Astrocyte (in vitro differentiated cells and primary cell): Measurements from ENCODE around the gene ABTB2. TPM values are rescaled to one million over a fixed set of nuclear protein-coding genes. Genes with fewer than 3 reads are reported as not detected.

ENCODE experiments used
- DNase-seq: peaks from one replicate; pipeline ENCODE4 v3.0.0-alpha.2; 2010; ENCODE audit warnings: low read depth
- FAIRE-seq: peaks from 2 replicates; lab custom pipeline; 2011; peaks lifted over from hg19 to GRCh38; lab: Jason Lieb, UNC
- H2AFZ ChIP-seq: 2 replicates; pipeline ENCODE4 v1.6.0; 2012; ENCODE audit warnings: low read depth, low read length, inconsistent platforms
- H3K27ac ChIP-seq: 2 replicates; pipeline ENCODE4 v1.5.1; 2011; ENCODE audit warnings: low read depth, low read length, inconsistent platforms
- H3K27me3 ChIP-seq: 2 replicates; pipeline ENCODE4 v1.6.0; 2011; ENCODE audit warnings: low read length, inconsistent platforms; ENCODE audit not compliant: insufficient read depth
- H3K36me3 ChIP-seq: 2 replicates; pipeline ENCODE4 v1.5.1; 2011; ENCODE audit warnings: low read length, inconsistent platforms; ENCODE audit not compliant: insufficient read depth
- H3K4me1 ChIP-seq: 2 replicates; pipeline ENCODE4 v1.5.1; 2011; ENCODE audit warnings: low read length, inconsistent platforms; ENCODE audit not compliant: insufficient read depth
- H3K4me2 ChIP-seq: 2 replicates; pipeline ENCODE4 v1.6.0; 2012; ENCODE audit warnings: low read length, inconsistent platforms
- H3K4me3 ChIP-seq: 2 replicates; pipeline ENCODE4 v1.5.1; 2011; ENCODE audit warnings: low read depth, mild to moderate bottlenecking, low read length, inconsistent platforms; ENCODE audit not compliant: insufficient read depth
- H3K79me2 ChIP-seq: 2 replicates; pipeline ENCODE4 v1.6.0; 2012; ENCODE audit warnings: mild to moderate bottlenecking, low read length, inconsistent platforms; ENCODE audit not compliant: insufficient read depth
- H3K9ac ChIP-seq: 2 replicates; pipeline ENCODE4 v1.6.0; 2012; ENCODE audit warnings: mild to moderate bottlenecking, low read length, inconsistent platforms
- H3K9me3 ChIP-seq: 2 replicates; pipeline ENCODE4 v1.5.1; 2012; ENCODE audit warnings: low read depth, mild to moderate bottlenecking, low read length, inconsistent platforms; ENCODE audit not compliant: insufficient read depth
- H4K20me1 ChIP-seq: 2 replicates; pipeline ENCODE4 v1.6.0; 2012; ENCODE audit warnings: low read length, inconsistent platforms; ENCODE audit not compliant: insufficient read depth
- H3K27ac Mint-ChIP-seq: one replicate; pipeline ENCODE4 v1.8.0; 2021; ENCODE audit warnings: mild to moderate bottlenecking, mixed read lengths; ENCODE audit not compliant: unreplicated experiment
- H3K27me3 Mint-ChIP-seq: one replicate; pipeline ENCODE4 v1.8.0; 2021; ENCODE audit warnings: low read depth, mixed read lengths; ENCODE audit not compliant: unreplicated experiment
- H3K36me3 Mint-ChIP-seq: one replicate; pipeline ENCODE4 v1.8.0; 2021; ENCODE audit warnings: low read depth, mixed read lengths; ENCODE audit not compliant: unreplicated experiment
- H3K4me1 Mint-ChIP-seq: one replicate; pipeline ENCODE4 v1.8.0; 2021; ENCODE audit warnings: low read depth, mixed read lengths; ENCODE audit not compliant: unreplicated experiment
- H3K4me3 Mint-ChIP-seq: one replicate; pipeline ENCODE4 v1.8.0; 2021; ENCODE audit warnings: mild to moderate bottlenecking, moderate library complexity, mixed read lengths; ENCODE audit not compliant: unreplicated experiment
- H3K9me3 Mint-ChIP-seq: one replicate; pipeline ENCODE4 v1.8.0; 2021; ENCODE audit warnings: mild to moderate bottlenecking, mixed read lengths; ENCODE audit not compliant: unreplicated experiment
- EZH2 ChIP-seq: IDR thresholded peaks from 2 replicates; pipeline ENCODE4 v1.6.1; 2012; ENCODE audit warnings: mild to moderate bottlenecking, low read length, inconsistent platforms; ENCODE audit not compliant: insufficient read depth
- total RNA-seq: library from RNA; stranded (reverse); gene quantifications from 2 replicates; pipeline ENCODE4 v1.2.1, GENCODE V29; 2021
- TF ChIP-seq, protein P1 (sequence below): IDR thresholded peaks from 2 replicates; pipeline ENCODE4 v1.5.1; 2011; ENCODE audit warnings: low read depth, mild to moderate bottlenecking, inconsistent platforms, low read length, moderate library complexity; ENCODE audit not compliant: insufficient read depth

Gene ABTB2
- total RNA-seq, 1 donor from 2014 or later = 14.1 TPM

DNA sequence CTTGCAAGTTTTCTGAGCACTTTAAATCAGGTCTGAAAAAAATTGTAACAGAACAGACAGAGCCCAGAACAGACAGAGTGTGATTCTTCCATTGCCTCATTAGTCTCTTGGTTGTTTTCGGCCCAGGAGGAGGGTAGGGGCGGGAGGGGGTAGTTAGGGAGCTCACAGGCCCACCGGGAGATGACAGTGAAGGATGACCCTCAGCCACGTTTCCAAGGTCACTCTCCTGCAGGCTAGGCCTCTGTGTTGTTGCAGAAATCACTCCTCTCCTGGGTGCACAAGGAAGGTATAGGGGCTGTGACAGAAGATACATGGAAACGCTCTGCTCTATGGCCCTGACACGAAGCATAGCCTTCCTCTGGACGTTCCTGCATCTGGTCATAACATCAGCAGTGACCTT is 69.3 kb downstream of the ABTB2 start:
- Histone ChIP-seq H3K4me1 (no peaks in the 10 kb centered on the region), H3K4me3 (no peak overlapping the region), H4K20me1 (peaks cover 50% of the 10 kb centered on the region), H3K27ac (no peak overlapping the region), H3K27me3 (no peaks in the 10 kb centered on the region), H3K79me2 (peaks cover 19% of the 10 kb centered on the region), H3K36me3 (no peaks in the 10 kb centered on the region), H3K9ac (no peak overlapping the region), H3K9me3 (no peaks in the 10 kb centered on the region), H2AFZ (no peak overlapping the region), H3K4me2 (no peak overlapping the region)
- FAIRE-seq (no peak), DNase-seq (no peak)
- Mint-ChIP-seq H3K4me1 (no peaks in the 10 kb centered on the region), H3K36me3 (no peaks in the 10 kb centered on the region), H3K27me3 (no peaks in the 10 kb centered on the region), H3K4me3 (no peak overlapping the region), H3K27ac (no peak overlapping the region), H3K9me3 (no peaks in the 10 kb centered on the region)
- TF ChIP-seq, protein P1, sequence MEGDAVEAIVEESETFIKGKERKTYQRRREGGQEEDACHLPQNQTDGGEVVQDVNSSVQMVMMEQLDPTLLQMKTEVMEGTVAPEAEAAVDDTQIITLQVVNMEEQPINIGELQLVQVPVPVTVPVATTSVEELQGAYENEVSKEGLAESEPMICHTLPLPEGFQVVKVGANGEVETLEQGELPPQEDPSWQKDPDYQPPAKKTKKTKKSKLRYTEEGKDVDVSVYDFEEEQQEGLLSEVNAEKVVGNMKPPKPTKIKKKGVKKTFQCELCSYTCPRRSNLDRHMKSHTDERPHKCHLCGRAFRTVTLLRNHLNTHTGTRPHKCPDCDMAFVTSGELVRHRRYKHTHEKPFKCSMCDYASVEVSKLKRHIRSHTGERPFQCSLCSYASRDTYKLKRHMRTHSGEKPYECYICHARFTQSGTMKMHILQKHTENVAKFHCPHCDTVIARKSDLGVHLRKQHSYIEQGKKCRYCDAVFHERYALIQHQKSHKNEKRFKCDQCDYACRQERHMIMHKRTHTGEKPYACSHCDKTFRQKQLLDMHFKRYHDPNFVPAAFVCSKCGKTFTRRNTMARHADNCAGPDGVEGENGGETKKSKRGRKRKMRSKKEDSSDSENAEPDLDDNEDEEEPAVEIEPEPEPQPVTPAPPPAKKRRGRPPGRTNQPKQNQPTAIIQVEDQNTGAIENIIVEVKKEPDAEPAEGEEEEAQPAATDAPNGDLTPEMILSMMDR = no peak
- TF ChIP-seq EZH2 = no peak

DNA sequence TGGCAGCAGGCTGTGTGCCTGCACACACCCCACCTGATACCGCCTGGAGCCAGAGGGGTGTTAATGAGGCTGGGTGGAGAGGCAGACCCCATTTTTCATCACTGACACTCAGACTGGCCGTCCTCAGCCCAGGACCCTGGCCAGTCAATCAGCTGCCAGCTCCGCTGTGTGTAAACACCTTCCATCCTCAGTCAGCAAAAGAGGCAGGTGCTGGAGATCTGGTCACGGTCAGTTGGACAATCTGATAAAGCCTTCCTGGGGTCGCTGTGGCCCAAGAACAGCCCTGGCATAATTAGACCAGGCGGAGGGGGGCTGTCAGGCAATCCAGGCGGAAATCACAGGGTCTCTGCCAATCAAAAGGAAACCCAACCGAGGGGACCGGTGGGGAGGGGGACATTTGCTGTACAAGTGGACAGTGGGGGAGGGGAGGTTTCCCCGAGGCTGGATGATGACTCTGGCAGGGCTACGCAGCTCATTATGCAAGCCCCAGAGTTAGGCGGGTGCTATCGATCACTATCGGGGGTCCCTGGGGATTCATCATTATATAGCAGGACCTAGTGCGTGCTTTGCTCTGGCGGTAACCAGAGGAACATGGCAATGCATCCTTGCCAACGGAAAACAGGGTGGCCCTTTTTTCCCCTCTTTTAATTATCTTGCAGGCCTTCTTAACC is 72.9 kb downstream of the ABTB2 start:
- no peaks in the 10 kb centered on the region for H3K27me3 ChIP-seq
- FAIRE-seq (no peak), DNase-seq (no peak)
- peaks cover 14% of the 10 kb centered on the region for H3K79me2 ChIP-seq
- Mint-ChIP-seq H3K4me1 (peaks cover 3% of the 10 kb centered on the region), H3K4me3 (no peak overlapping the region), H3K36me3 (no peaks in the 10 kb centered on the region), H3K27ac (no peak overlapping the region), H3K9me3 (no peaks in the 10 kb centered on the region), H3K27me3 (peaks cover 2% of the 10 kb centered on the region)
- no peaks in the 10 kb centered on the region for H3K4me1 ChIP-seq
- TF ChIP-seq, protein P1 = no peak
- no peak for TF ChIP-seq EZH2
- H3K4me2 ChIP-seq = no peak overlapping the region
- H3K36me3 ChIP-seq = no peaks in the 10 kb centered on the region
- no peak overlapping the region for H3K4me3 ChIP-seq
- H2AFZ ChIP-seq = no peak overlapping the region
- H3K9ac ChIP-seq = no peak overlapping the region
- H3K9me3 ChIP-seq = no peaks in the 10 kb centered on the region
- peaks cover 33% of the 10 kb centered on the region for H4K20me1 ChIP-seq
- no peak overlapping the region for H3K27ac ChIP-seq

DNA sequence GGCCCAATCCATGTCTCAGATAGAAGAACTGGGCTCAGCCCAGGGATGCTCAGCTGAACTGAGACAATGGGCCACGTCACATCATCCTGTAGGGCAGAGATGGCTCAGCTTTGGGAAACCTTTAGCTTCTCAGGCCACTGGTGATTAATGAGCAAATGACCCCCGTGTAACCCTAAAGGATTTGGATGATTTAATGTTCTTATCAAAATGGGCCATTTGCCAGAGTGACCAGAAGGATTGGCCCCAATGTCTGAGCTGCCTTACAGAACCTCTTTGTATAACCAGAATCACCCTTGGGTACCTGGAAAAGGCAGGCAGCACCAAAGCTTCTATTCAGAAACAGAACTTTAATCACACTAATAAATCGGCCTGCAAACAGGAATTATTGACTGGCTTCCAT is 73.7 kb downstream of the ABTB2 start:
- Mint-ChIP-seq H3K4me3 (no peak overlapping the region), H3K36me3 (no peaks in the 10 kb centered on the region), H3K9me3 (no peaks in the 10 kb centered on the region), H3K27ac (no peak overlapping the region), H3K27me3 (peaks cover 2% of the 10 kb centered on the region), H3K4me1 (peaks cover 3% of the 10 kb centered on the region)
- DNase-seq = no peak
- H3K4me3 ChIP-seq = no peak overlapping the region
- H3K4me2 ChIP-seq = no peak overlapping the region
- peaks cover 35% of the 10 kb centered on the region for H4K20me1 ChIP-seq
- H3K36me3 ChIP-seq = no peaks in the 10 kb centered on the region
- H3K9ac ChIP-seq = no peak overlapping the region
- H3K79me2 ChIP-seq = peaks cover 10% of the 10 kb centered on the region
- no peaks in the 10 kb centered on the region for H3K9me3 ChIP-seq
- no peak overlapping the region for H3K27ac ChIP-seq
- TF ChIP-seq, protein P1 = no peak
- TF ChIP-seq EZH2 = no peak
- H3K4me1 ChIP-seq = no peaks in the 10 kb centered on the region
- H3K27me3 ChIP-seq = no peaks in the 10 kb centered on the region
- no peak overlapping the region for H2AFZ ChIP-seq
- FAIRE-seq = no peak
